ENCODE data around the gene LCTL.
"Not testable (repeated sequence)": the region's sequence is repeated elsewhere in the genome, so short reads cannot be mapped to it uniquely, and the experiment has no call there.

The LCTL gene

GRCh38 chr15:66564136-66565041, 1.4 kb downstream of the LCTL start:
- no peak for DNase-seq (ENCODE audit: low spot score)

GRCh38 chr15:66563566-66564110, 2.2 kb downstream of the LCTL start:
- DNase-seq (ENCODE audit: low spot score): no peak

DNA sequence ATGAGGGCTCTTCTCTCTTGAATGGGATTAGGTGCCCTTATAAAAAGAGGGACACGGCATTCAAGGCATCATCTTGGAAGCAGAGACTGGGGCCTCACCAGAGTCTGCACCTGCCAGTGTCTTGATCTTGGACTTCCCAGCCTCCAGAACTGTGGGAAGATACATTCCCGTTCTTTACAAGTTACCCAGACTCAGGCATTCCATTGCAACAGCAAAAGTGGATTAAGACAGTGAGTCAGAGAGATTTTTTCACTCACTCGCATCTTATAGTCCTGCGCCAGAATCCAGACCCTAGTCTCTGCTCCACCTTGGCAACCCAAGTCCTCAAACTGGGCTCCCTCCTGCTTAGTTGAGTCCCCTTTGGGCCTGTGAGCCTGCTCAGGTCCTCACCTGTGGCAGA, 2.7 kb downstream of the LCTL start:
- no peak for DNase-seq (ENCODE audit: low spot score)

DNA sequence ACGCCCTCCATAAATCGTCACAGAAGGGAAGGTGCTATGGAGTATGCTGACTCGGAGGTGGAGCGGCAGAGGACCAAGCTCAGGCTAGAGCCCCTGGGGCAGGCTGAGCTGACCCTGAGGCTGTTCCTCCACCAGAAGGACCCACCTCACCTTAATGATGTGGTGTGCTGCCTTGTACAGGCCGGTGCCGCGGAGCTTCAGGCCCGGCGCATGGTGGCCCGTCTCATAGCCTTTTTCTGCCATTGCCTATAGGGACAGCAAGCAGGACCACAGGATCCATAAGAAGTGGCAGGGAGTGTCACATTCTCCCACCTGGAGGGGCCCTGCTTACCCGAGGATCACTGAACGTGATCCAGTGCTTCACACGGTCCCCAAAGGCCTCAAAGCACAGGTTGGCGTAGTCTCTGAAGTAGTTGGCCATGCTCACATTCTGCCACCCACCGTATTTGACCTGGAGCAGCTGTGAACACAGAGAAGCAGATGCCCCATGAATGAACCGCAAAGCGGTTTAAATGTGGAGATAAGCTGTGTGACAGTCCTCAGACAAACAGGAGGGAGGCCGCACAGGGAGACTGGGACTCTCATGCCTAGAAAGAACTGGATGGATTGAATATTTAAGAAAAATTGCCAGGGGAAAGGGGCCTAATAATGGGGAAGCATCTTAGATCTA, 4.8 kb downstream of the LCTL start:
- no peak for DNase-seq (ENCODE audit: low spot score)

- no peak for DNase-seq (ENCODE audit: low spot score)
Observed at GRCh38 chr15:66558271-66558670, 7.5 kb downstream of the LCTL start.

DNA sequence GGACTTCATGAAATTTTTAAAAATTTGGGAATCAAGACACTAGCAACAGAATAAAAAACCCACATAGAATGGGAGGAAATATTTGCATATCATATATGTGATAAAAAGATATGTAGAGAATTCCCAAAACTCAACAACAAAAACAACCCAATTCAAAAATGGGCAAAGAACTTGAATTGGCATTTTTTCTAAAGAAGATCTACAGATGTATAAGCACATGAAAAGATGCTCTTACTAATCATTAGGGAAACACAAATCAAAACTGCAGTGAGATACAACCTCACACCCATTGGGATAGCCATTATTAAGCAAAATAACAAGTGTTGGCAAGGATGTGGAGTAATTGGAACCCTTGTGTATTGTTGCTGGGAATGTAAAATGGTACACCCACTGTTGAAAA, 10.1 kb downstream of the LCTL start:
- DNase-seq (ENCODE audit: low spot score): no peak

DNA sequence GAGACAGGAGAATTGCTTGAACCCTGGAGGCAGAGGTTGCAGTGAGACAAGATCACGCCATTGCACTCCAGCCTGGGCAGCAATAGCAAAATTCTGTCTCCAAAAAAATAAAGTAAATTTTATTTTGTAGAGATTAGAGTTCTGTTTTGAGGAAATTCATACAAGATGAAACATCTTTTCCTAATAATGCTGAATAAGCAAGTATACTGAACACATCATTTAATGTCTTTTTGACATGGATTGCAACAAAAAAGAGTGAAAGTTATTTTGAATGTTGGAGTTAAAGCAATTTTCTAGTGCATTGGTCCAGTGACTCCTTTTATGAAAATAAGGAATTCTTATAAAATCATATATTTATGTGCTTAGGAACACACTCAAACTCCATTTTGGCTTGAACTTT, 20.5 kb downstream of the LCTL start:
- no peak for DNase-seq (ENCODE audit: low spot score)

DNA sequence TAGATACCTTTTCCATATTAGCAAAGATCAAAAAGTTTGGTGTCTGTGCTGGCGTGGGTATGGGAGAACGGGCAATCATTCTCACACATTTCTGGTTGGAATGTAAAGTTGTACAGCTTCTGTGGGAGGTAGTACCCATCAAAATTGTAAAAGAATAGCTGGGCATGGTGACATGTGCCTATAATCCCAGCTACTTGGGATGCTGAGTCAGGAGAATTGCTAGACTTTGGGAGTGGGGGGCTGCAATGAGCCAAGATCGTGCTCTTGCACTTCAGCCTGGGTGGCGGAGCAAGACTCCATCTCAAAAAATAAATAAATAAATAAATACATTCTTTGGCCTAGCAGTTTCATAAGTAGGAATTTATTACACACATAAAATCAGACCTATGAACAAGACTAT, 22.9 kb downstream of the LCTL start:
- no peak for DNase-seq (ENCODE audit: low spot score)

GRCh38 chr15:66535056-66535455, 30.7 kb downstream of the LCTL start:
- no peak for DNase-seq (ENCODE audit: low spot score)

GRCh38 chr15:66524838-66525237, 41.0 kb downstream of the LCTL start:
- no peak for DNase-seq (ENCODE audit: low spot score)

DNA sequence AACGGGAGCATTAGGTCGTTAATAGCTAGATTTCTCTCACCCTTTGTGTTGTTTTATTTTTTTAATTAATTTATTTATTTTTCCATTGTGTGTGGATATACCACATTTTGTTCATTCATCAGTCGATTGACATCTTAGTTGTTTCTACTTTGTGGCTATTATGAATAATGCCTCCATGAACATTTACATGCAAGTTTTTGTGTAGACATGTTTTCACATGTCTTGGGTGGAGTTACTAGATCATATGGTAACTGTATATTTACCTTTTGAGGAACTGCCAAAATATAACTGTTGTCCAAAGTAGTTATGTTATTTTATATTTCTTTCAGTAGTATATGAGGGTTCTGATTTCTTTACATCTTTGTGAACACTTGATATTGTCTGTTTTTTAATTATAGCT, 41.9 kb downstream of the LCTL start:
- no peak for DNase-seq (ENCODE audit: low spot score)

DNA sequence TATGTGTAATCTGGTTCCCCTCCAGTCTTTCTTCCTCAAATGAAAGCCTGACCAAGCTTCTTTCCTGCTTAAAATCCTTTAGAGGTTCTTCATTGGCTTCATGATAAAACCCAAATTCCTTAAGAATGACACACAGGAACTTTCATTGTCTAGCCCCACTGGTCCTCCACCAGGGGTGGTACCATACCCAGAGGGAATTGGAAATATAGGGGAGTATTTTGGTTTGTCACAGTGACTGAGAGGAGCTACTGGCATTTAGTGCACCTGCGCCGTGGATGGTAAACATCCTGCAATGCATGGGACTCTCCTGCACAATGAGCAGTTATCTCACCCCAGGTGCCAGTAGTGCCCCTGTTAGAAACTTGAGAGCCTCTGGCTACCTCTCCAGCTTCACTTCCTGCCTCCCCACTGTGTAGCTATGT, 49.9 kb downstream of the LCTL start:
- no peak for DNase-seq (ENCODE audit: low spot score)

DNA sequence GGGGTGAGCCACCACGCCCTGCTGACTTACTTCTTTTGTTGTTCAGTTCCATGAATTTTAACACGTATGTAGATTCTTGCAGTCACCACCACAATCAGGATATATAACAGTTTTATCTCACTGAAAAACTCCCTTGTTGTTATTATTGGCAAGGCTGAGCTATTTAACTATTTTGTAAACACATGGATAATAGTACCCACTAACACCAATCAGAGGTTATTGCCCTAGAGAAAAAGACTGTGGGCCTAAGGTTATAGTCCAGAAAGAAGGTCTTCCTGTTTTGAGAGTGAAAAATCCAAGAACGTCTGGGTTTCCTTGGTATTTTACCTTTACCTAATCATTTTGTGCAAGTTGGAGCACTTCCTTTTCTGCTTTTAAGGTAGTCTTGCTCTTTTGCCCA, 51.2 kb downstream of the LCTL start:
- DNase-seq (ENCODE audit: low spot score): no peak

- DNase-seq (ENCODE audit: low spot score): no peak
Observed at GRCh38 chr15:66508293-66508883, 57.4 kb downstream of the LCTL start.

DNA sequence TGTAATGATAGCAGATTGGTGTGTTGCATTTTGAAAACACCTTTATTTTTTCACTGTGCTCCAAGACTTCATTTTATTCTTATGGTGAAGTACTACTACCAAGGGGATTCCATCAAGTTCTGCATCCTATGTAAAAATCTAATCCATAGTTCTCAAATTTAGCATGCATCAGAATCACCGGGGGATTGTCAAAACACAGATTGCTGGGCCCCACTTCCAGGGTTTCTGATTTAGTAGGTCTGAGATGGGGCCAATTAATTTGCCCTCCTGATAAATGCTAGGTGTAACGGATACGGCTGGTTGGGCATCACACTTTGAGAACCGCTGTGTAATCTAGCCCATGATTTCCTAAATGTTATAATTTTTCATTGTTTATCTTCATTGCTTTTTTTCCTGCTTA, 60.0 kb downstream of the LCTL start:
- DNase-seq (ENCODE audit: low spot score): no peak

GRCh38 chr15:66505430-66505811, 60.4 kb downstream of the LCTL start:
- DNase-seq (ENCODE audit: low spot score): no peak

DNA sequence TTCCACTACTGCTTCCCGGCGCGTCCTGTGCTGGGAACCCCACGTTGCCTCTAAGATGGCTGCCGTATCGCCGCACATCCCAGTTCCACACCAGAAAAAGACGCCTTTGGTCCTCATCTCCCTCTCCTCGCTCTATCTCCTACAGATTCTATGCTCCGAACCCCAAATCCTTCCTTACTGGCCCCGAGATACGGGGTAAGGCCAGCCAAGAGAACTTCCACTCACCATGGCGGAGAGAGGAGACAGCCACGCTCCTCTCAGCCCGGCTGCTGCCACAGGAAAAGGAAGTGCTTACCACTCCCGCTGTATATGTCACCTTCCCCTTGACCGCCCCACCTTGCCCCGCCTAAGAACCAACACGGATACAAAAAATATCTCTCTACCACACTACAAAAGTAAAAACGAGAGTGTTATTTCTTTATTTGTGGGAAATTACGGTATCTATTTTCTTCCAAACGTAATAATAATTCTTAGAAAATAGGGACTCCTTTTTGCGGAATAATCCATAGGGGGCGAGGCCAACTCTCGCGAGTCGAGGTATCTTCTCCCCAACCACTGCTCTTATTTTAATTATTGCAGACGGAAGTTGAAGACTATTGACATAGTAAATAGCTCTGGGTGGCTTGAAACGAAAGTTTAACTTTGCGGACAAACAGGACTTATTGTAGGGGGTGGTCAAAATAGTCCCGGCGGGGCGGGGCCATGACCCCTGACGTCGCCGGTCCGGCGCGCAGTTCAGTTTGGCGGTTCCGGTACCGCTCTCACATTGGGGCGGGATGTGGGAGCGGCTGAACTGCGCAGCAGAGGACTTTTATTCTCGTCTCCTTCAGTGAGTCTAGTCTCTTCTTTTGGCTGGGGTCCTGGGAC, 61.0 kb downstream of the LCTL start, which contains the start of the genes RPL4 and ZWILCH:
TSS of gene RPL4 (minus strand) at position 293 of the 867 bp plus-strand sequence. CDS start at position 228, 65 bp downstream.
TSS of gene ZWILCH (plus strand) at position 764 of the 867 bp plus-strand sequence. CDS start at position 777, 13 bp downstream.
- DNase-seq (ENCODE audit: low spot score): peak; percentile 77

DNA sequence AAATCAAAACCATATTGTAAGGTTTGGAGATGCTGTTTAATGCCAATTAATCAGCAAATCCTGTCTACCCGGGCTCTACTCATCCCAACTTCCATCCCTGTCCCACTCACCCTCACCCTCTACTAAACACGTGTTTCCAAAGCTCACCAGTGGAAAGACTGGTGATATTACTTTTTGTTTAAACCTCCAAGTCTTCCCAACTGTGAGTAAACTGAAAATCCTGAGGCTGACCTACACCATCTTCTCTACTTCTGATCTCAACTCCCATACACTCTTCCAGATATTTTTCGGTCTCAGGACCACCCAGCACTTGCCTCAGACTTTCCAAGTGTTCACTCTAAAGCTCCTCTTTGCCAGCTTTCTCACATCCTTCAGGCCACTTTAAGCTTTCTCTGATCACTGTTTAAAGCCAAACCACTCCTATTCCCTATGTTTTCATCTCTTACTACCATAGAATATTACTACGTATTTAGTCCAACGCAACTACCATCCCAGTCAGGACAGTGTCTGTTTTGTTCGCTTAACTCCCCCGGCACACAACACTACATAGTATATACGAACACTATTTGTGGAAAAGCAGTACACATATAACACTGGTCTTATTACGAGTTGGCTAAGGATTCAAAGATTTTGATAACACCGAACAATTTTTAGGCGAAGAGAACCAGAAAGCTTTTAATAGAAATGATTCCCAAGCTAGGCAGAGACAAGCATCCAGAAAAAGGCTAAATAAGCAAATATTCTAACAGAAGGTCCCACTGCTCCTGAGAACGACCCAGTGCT, 61.8 kb downstream of the LCTL start:
- no peak for DNase-seq (ENCODE audit: low spot score)

DNA sequence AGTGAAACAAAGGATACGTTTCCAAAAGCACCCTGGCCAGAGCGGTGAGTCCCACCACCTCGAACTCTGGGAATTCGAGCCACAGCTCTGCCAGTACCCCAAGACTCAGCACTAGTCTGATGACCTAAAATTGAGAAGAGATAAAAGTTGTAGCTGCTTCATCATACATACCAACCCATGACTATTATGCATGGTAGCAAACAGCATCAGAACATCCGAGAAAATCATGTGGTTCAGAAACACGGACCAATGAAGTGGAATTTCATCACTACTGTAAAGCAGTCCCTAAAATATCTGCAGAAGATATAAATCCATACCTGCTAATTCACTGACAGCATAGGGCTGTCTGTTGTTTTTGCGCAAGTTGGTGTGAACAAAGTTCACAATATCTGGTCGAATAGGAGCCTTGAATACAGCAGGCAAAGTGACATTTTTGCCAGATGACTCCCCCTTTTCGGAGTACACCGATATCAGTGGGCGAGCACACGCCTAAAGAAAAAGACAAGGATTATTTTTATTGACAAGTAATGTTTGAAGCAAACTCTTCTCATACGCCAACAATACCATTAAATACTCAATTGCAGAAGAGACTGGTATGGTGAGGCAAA, 62.7 kb downstream of the LCTL start:
- DNase-seq (ENCODE audit: low spot score): not testable (repeated sequence)

DNA sequence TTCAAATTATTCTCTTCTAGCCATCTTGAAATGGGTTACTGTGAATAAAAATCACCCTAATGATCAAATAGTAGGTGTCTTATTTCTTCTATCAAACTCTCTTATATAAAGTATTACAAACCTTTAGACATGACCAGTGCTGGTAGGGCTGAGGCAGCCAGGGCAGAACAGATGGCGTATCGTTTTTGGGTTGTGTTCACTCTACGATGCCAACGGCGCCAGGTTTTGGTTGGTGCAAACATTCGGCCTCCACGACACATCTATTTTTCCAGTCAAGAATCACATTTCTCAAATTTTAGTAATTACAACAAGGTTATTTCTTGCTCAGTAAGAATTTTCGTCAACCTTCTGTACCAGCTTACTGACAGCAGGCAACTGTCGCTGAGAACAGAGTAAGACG, 63.3 kb downstream of the LCTL start:
- no peak for DNase-seq (ENCODE audit: low spot score)
